ENCODE data around the gene TVP23A. TPM values are rescaled to one million over a fixed set of nuclear protein-coding genes. Genes with fewer than 3 reads are reported as not detected.

Gene TVP23A
- total RNA-seq, 4 donors from 2014 or later, result 0.64 TPM; not detected in 3

- H3K27ac ChIP-seq, result no peak overlapping the region
- TF ChIP-seq CTCF (IDR thresholded peaks at IDR 0.05), result no peak
- no peak for TF ChIP-seq POLR2AphosphoS5 (IDR thresholded peaks at IDR 0.05)
- TF ChIP-seq POLR2A (IDR thresholded peaks at IDR 0.05), result no peak
- no peak for TF ChIP-seq EP300 (IDR thresholded peaks at IDR 0.05)
- WGBS, result 82% methylated on average over 24 of the region's 35 CpGs
- no peak for DNase-seq (ENCODE audit: low spot score in 2 of 2)
- peaks cover 75% of the 10 kb centered on the region for H3K36me3 ChIP-seq
- H3K4me3 ChIP-seq, result no peak overlapping the region
- H3K27me3 ChIP-seq, result no peaks in the 10 kb centered on the region
- H3K4me1 ChIP-seq, result no peaks in the 10 kb centered on the region
- no peaks in the 10 kb centered on the region for H3K9me3 ChIP-seq
These were observed 56.1 kb downstream of the TVP23A start for GRCh38 chr16:10762336-10763016.

- DNase-seq (ENCODE audit: low spot score in 2 of 2), result no peak
- Histone ChIP-seq H3K4me3 (no peak overlapping the region), H3K36me3 (peaks cover 84% of the 10 kb centered on the region), H3K27ac (no peak overlapping the region), H3K4me1 (no peaks in the 10 kb centered on the region), H3K27me3 (no peaks in the 10 kb centered on the region), H3K9me3 (no peaks in the 10 kb centered on the region)
- TF ChIP-seq CTCF (IDR thresholded peaks at IDR 0.05) (no peak), EP300 (IDR thresholded peaks at IDR 0.05) (no peak), POLR2AphosphoS5 (IDR thresholded peaks at IDR 0.05) (no peak), POLR2A (IDR thresholded peaks at IDR 0.05) (no peak)
- 94% methylated on average over 8 of the region's 8 CpGs for WGBS
These were observed 57.2 kb downstream of the TVP23A start for GRCh38 chr16:10761373-10761772.

- H3K27ac ChIP-seq, result no peak overlapping the region
- WGBS, result 83% methylated on average over 3 of the region's 3 CpGs
- no peaks in the 10 kb centered on the region for H3K4me1 ChIP-seq
- peaks cover 87% of the 10 kb centered on the region for H3K36me3 ChIP-seq
- H3K4me3 ChIP-seq, result no peak overlapping the region
- no peak for TF ChIP-seq EP300 (IDR thresholded peaks at IDR 0.05)
- TF ChIP-seq CTCF (IDR thresholded peaks at IDR 0.05), result no peak
- no peak for TF ChIP-seq POLR2A (IDR thresholded peaks at IDR 0.05)
- no peak for TF ChIP-seq POLR2AphosphoS5 (IDR thresholded peaks at IDR 0.05)
- no peak for DNase-seq (ENCODE audit: low spot score in 2 of 2)
- H3K9me3 ChIP-seq, result no peaks in the 10 kb centered on the region
- H3K27me3 ChIP-seq, result no peaks in the 10 kb centered on the region
These were observed 57.7 kb downstream of the TVP23A start for GRCh38 chr16:10760858-10761257.

- TF ChIP-seq POLR2A (IDR thresholded peaks at IDR 0.05), result no peak
- no peak for TF ChIP-seq EP300 (IDR thresholded peaks at IDR 0.05)
- TF ChIP-seq CTCF (IDR thresholded peaks at IDR 0.05), result no peak
- no peak for TF ChIP-seq POLR2AphosphoS5 (IDR thresholded peaks at IDR 0.05)
- Histone ChIP-seq H3K27ac (no peak overlapping the region), H3K4me3 (no peak overlapping the region), H3K9me3 (no peaks in the 10 kb centered on the region), H3K27me3 (no peaks in the 10 kb centered on the region), H3K4me1 (no peaks in the 10 kb centered on the region), H3K36me3 (peaks cover 88% of the 10 kb centered on the region)
- DNase-seq (ENCODE audit: low spot score in 2 of 2), result no peak
- WGBS, result 73% methylated on average over 6 of the region's 6 CpGs
These were observed 62.0 kb downstream of the TVP23A start for GRCh38 chr16:10756574-10756973.

GRCh38 chr16:10754941-10755340 is 63.7 kb downstream of the TVP23A start:
- peaks cover 86% of the 10 kb centered on the region for H3K36me3 ChIP-seq
- no peak overlapping the region for H3K4me3 ChIP-seq
- WGBS, result 90% methylated on average over 4 of the region's 4 CpGs
- no peaks in the 10 kb centered on the region for H3K27me3 ChIP-seq
- no peak for DNase-seq (ENCODE audit: low spot score in 2 of 2)
- peaks cover 3% of the 10 kb centered on the region for H3K4me1 ChIP-seq
- H3K9me3 ChIP-seq, result no peaks in the 10 kb centered on the region
- no peak for TF ChIP-seq CTCF (IDR thresholded peaks at IDR 0.05)
- TF ChIP-seq POLR2A (IDR thresholded peaks at IDR 0.05), result no peak
- no peak for TF ChIP-seq EP300 (IDR thresholded peaks at IDR 0.05)
- TF ChIP-seq POLR2AphosphoS5 (IDR thresholded peaks at IDR 0.05), result no peak
- no peak overlapping the region for H3K27ac ChIP-seq

All from suprapubic skin (tissue), 4 donors.